ENCODE data around the gene UMAD1. TPM values are rescaled to one million over a fixed set of nuclear protein-coding genes. Genes with fewer than 3 reads are reported as not detected.

The UMAD1 gene
- total and polyA plus RNA-seq, 2 of the 4 experiments (the other 2 are of a cell fraction), result 5.2 to 8.4 TPM

DNA sequence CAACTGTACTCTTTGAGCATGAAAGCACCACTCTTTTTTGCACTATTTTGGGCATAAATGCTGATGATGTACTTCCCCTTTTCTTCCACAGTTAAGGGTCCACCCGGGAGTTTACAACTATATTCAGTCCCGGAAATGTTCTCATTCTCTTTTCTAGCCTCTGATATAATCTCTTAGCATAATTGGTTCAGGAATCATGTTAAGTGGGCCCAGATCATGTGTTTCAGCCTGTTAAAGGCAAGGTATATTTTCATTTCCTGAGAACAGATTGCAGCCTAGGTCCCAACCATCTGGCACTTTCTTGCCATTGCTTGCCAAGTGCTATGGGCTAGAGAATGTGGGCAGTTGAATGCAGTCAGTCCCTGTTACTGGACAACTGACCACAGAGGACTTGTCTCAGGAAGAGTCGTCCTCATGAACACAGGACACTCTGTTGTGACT is 216.6 kb downstream of the UMAD1 start:
- Histone ChIP-seq H3K79me1 (ENCODE audit: low read depth in 1 of 2, low read length in 2 of 2) (no peaks in the 10 kb centered on the region), H3K23ac (ENCODE audit: low read depth, low read length) (no peak overlapping the region), H3K4ac (ENCODE audit: low read depth, low read length) (no peak overlapping the region), H2BK15ac (ENCODE audit: low read depth, low read length) (no peak overlapping the region), H3K14ac (replicated peaks; ENCODE audit: low read depth, low read length) (no peak overlapping the region), H2BK5ac (ENCODE audit: low read depth, low read length, poor library complexity, severe bottlenecking) (no peak overlapping the region), H3K9ac (ENCODE audit: low read depth, low read length) (no peak overlapping the region), H3K36me3 (ENCODE audit: control insufficient read depth, insufficient read depth, low read length) (no peaks in the 10 kb centered on the region), H3K27ac (ENCODE audit: insufficient read depth, low read length) (no peak overlapping the region), H3K4me3 (ENCODE audit: insufficient read depth, low read depth, low read length) (no peak overlapping the region), H2AK5ac (ENCODE audit: low read depth, low read length) (no peak overlapping the region), H3K18ac (ENCODE audit: low read depth, low read length) (no peak overlapping the region), H3K4me1 (ENCODE audit: control insufficient read depth, insufficient read depth, low read length) (no peaks in the 10 kb centered on the region), H3K9me3 (ENCODE audit: control insufficient read depth, insufficient read depth, low read length) (peaks cover 5% of the 10 kb centered on the region), H2BK20ac (ENCODE audit: low read depth, low read length) (no peak overlapping the region), H2AK9ac (replicated peaks; ENCODE audit: low read depth, low read length, poor library complexity) (no peak overlapping the region), H3K4me2 (ENCODE audit: low read depth, low read length) (no peak overlapping the region), H2BK120ac (ENCODE audit: low read depth, low read length) (no peak overlapping the region), H3K9me1 (ENCODE audit: insufficient read depth, low read length) (no peaks in the 10 kb centered on the region), H4K5ac (ENCODE audit: low read depth, low read length) (no peak overlapping the region), H4K8ac (ENCODE audit: low read depth in 2 of 2, low read length in 2 of 2) (no peak overlapping the region), H3K56ac (ENCODE audit: extremely low read depth, insufficient read depth, low read length) (no peak overlapping the region), H4K20me1 (ENCODE audit: insufficient read depth, low read length) (no peaks in the 10 kb centered on the region), H4K91ac (ENCODE audit: insufficient read depth, low read depth, low read length) (no peak overlapping the region), H3K27me3 (ENCODE audit: control insufficient read depth, insufficient read depth, low read length) (no peaks in the 10 kb centered on the region), H2AFZ (replicated peaks; ENCODE audit: low read length, poor library complexity) (no peak overlapping the region)
- ChIA-PET POLR2A (ENCODE audit: unreplicated experiment) (no interaction called here), CTCF (no interaction called here)
- BruUV-seq (replicated peaks), result no TSS peak
- in situ Hi-C loops (cut with MboI; ENCODE audit: low sequenced_read_pairs) (no loop called here), intact Hi-C loops (cut with micrococcal nuclease) (no loop called here), dilution Hi-C loops (cut with HindIII; ENCODE audit: low sequenced_read_pairs, unreplicated experiment) (no loop called here)
- no peak for DNase-seq
- TF ChIP-seq, protein P1, sequence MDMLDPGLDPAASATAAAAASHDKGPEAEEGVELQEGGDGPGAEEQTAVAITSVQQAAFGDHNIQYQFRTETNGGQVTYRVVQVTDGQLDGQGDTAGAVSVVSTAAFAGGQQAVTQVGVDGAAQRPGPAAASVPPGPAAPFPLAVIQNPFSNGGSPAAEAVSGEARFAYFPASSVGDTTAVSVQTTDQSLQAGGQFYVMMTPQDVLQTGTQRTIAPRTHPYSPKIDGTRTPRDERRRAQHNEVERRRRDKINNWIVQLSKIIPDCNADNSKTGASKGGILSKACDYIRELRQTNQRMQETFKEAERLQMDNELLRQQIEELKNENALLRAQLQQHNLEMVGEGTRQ (IDR thresholded peaks at IDR 0.05; ENCODE audit: low read depth, low read length), result no peak
- no peak for TF ChIP-seq BHLHE40 (IDR thresholded peaks at IDR 0.05; ENCODE audit: low read depth, low read length)
- TF ChIP-seq MXI1 (IDR thresholded peaks at IDR 0.05; ENCODE audit: borderline replicate concordance, low read depth, low read length), result no peak
- TF ChIP-seq RFX5 (IDR thresholded peaks at IDR 0.05; ENCODE audit: low read depth, low read length), result no peak
- TF ChIP-seq, protein P2, sequence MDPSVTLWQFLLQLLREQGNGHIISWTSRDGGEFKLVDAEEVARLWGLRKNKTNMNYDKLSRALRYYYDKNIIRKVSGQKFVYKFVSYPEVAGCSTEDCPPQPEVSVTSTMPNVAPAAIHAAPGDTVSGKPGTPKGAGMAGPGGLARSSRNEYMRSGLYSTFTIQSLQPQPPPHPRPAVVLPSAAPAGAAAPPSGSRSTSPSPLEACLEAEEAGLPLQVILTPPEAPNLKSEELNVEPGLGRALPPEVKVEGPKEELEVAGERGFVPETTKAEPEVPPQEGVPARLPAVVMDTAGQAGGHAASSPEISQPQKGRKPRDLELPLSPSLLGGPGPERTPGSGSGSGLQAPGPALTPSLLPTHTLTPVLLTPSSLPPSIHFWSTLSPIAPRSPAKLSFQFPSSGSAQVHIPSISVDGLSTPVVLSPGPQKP (IDR thresholded peaks at IDR 0.05; ENCODE audit: borderline replicate concordance, low read depth, low read length), result no peak
- TF ChIP-seq POLR2A (IDR thresholded peaks at IDR 0.05; ENCODE audit: low read depth, low read length), result no peak
- no peak for TF ChIP-seq CEBPB (IDR thresholded peaks at IDR 0.05; ENCODE audit: low read depth, low read length)
- TF ChIP-seq FOS (IDR thresholded peaks at IDR 0.05; ENCODE audit: low read depth, low read length), result no peak
- TF ChIP-seq MAZ (IDR thresholded peaks at IDR 0.05; ENCODE audit: borderline replicate concordance, low read depth, low read length), result no peak
- TF ChIP-seq MAFK (IDR thresholded peaks at IDR 0.05; ENCODE audit: low read depth, low read length), result no peak
- no peak for TF ChIP-seq NFE2L2 (IDR thresholded peaks at IDR 0.05; ENCODE audit: low read depth, low read length)
- no peak for ATAC-seq (ENCODE audit: low read depth)
- no CpG with 5 or more reads among the region's 3 CpGs for WGBS, 2 experiments (ENCODE audit: extremely low coverage in 2 of 2, insufficient read length in 1 of 2)
